Motor neuron (in vitro differentiated cells): ENCODE results near the gene ZBTB3. TPM values are rescaled to one million over a fixed set of nuclear protein-coding genes. Genes with fewer than 3 reads are reported as not detected.
"Not testable (repeated sequence)": the region's sequence is repeated elsewhere in the genome, so short reads cannot be mapped to it uniquely, and the experiment has no call there.

ENCODE experiments used
- ATAC-seq, 8 experiments: fragments of 200-7000 bp; cut with Tn5 transposase; replicated peaks in 6 of 8; 2 replicates each; pipeline ENCODE4 v1.8.0; 2021; ENCODE audit warnings: mild to moderate bottlenecking in 8 of 8, moderate library complexity in 8 of 8
- H3K27ac ChIP-seq, 2 donors: fragments of 250-450 bp; sonication (Bioruptor Pico); 2 replicates each; pipeline ENCODE4 v1.9.0; 2021; ENCODE audit warnings: antibody characterized with exemption in 2 of 2, mild to moderate bottlenecking in 2 of 2, moderate library complexity in 1 of 2
- H3K4me1 ChIP-seq, 2 donors: fragments of 250-450 bp; sonication (Bioruptor Pico); replicated peaks in 1 of 2; 2 replicates each; pipeline ENCODE4 v1.6.1; 2021; ENCODE audit warnings: antibody characterized with exemption in 2 of 2, mild to moderate bottlenecking in 2 of 2, moderate library complexity in 1 of 2
- H3K4me3 ChIP-seq, 5 donors: fragments of 250-450 bp; sonication (Bioruptor Pico); 2 replicates each; pipeline ENCODE4 v1.9.0; 2021; ENCODE audit warnings: antibody characterized with exemption in 5 of 5, mild to moderate bottlenecking in 5 of 5, moderate library complexity in 4 of 5
- WGBS, 10 experiments: fragments of 450-650 bp; shearing (Covaris generic); methylation state at CpG; one replicate each; pipeline ENCODE4 v1.0.0; 2022; 5-methylcytosine and 5-hydroxymethylcytosine counted together
- in situ Hi-C, 9 experiments: fragments of 400-800 bp; cut with MboI; loops; one replicate each; pipeline ENCODE4 v1.15.0; 2021; ENCODE audit warnings: low sequenced_read_pairs in 9 of 9, low pct_unique_long_range_greater_than_20kb in 2 of 9; ENCODE audit not compliant: unreplicated experiment in 9 of 9
- total RNA-seq, 8 experiments: library from RNA; unstranded; fragments of 300-600 nt; gene quantifications; 2 replicates each; pipeline versions ENCODE4 v1.2.3 to v1.2.4, GENCODE V29; 2022

Gene ZBTB3
- total RNA-seq, 8 experiments from 2014 or later: 7.4 to 12.8 (median 9.5) TPM

DNA sequence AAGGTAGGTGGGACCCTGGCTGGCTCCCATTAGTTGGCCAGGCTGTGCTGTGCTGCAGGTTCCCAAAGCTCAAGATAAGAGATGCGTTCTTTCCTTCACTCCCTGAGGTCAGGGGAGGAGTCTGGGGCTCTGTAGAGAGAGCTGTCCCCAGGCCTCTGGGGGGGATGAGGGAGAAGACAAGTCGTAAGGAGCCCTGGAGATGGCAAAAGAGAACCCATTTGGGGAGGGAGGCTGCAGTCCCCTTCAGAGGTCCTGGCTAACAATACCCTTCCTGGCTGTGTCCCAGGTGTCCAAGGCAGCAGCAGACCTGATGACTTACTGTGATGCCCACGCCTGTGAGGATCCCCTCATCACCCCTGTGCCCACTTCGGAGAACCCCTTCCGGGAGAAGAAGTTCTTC, 45.6 kb downstream of the ZBTB3 start:
- Histone ChIP-seq H3K27ac (peak overlapping the region; percentile 95 to 97), H3K4me3 (peak overlapping the region; percentile 52 to 80 (median 61)), H3K4me1 (peaks cover 19 to 28% of the 10 kb centered on the region in 2 donors)
- in situ Hi-C loops: no loop called here
- WGBS, 10 experiments: 80 to 85% methylated on average over 1 to 3 of the region's 5 CpGs; no CpG with 5 or more reads in 8 of the 10 experiments
- ATAC-seq: no peak

DNA sequence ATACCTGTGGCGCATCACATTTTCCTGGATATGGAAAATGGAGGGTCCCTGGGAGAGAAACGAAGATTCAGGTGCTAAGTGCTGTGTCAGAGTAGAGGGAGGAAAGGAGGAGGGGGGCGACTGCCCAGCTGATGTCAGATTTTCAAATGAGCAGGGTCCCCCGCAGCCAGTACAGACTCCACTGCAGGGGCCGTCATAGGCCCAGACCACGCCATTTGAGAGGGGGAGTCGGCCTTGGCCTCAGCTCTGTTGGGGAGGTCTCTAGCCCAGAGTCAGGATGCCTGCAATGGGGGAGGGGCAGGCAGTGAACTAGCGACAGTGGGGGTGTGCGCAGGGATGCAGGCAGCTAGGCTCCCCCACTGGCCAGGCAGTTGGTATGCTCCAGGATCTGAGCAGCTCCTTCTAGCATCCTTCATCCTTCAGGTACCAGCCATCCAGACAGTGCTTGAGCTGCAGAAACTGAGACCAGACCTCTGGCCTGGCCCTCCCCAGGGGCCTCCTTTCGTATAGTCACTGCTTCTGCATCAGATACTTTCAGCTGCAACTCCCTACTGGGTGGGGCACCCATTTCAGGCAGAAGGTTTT, 46.6 kb downstream of the ZBTB3 start, which contains the start of the genes BSCL2 and GNG3:
BSCL2 (minus strand) TSS at position 148 of the 585 bp plus-strand sequence. CDS start 229 bp downstream, outside the sequence.
GNG3 (plus strand) TSS at position 400 of the 585 bp plus-strand sequence. CDS start 620 bp downstream, outside the sequence.
- H3K4me3 ChIP-seq: peak within 1 kb of the TSS; percentile 52 to 80 (median 61)
- WGBS, 10 experiments: 0 to 100% (median 37%) methylated on average over 1 to 6 of the region's 10 CpGs; no CpG with 5 or more reads in 4 of the 10 experiments
- H3K27ac ChIP-seq: peak within 1 kb of the TSS; percentile 95 to 97
- in situ Hi-C loops: no loop called here
- peak in 5 of 8 experiments; percentile 77 to 82 (median 80) for ATAC-seq
- peaks cover 19 to 28% of the 10 kb centered on the region in 2 donors for H3K4me1 ChIP-seq

DNA sequence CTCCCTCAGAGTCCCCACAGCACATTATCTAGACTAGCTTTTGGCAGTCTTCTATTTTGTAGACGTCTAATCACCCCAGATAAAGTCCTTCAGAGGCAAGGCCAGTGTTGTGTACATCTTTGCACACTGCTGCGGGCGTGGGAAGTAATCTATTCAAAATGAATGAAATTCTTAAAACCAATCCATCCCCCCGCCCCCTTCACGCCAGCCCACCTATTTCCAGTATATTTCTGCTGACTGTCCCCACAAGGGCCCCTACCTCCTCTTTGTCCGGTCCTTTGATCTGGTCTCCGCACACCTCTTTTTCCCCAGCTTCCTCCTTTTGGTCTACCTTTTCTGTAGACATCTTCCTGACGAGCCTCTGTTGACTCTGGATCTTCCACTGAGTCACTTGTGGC, 47.1 kb downstream of the ZBTB3 start:
- peaks cover 19 to 28% of the 10 kb centered on the region in 2 donors for H3K4me1 ChIP-seq
- no peak for ATAC-seq
- WGBS, 10 experiments: 13 to 80% (median 30%) methylated on average over 1 to 4 of the region's 8 CpGs; no CpG with 5 or more reads in 6 of the 10 experiments
- H3K27ac ChIP-seq: peak overlapping the region; percentile 89 to 94
- in situ Hi-C loops: no loop called here
- H3K4me3 ChIP-seq: peak overlapping the region; percentile 52 to 80 (median 61)

DNA sequence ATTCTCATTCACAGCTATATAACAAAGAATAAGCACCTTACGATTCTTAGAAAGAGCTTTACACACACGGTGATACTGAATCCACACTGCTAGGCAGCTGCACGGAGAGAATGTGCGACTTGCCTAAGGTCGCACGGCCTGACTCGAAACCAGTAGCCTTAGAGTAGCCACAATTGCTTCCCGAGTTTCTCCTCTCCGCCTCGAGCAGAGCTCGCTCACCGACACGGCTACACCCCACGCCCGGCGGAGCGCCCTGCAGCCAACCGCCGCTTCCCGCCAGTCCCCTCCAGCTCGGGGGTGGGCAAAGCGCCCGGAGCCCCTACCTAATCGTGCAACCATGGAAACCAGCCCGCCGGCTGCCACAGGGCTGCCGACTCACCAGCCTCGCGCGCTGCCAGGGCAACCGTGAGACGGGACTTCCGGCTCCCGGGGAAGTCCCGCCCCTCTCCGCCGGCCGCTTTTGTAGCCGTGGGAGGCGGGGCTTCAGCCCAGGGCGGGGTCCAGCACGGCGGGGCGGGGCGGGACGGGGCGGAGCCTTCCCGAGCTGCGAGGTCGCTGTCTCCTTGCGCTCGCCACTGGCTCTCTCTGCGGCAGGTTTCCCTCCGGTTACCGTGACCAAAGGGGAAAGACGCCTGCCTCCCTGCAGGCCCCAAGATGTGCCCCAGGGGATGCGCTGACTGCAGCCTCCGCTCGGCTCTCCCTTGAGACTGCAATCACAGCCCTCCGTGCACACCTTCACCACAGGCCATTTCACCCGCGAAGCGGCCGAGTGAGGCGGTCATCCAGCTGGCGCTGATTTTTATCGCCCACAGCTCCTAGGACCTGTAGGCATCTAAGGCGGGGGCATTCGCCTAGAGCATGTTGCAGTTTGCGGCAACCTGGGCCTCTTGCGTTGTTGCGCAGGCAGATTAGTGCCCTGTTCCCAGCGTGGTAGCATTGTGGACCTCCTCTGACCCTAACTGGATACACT, 47.8 kb downstream of the ZBTB3 start:
- Histone ChIP-seq H3K27ac (peak overlapping the region; percentile 89 to 94), H3K4me3 (peak overlapping the region; percentile 52 to 80 (median 61)), H3K4me1 (peaks cover 19 to 28% of the 10 kb centered on the region in 2 donors)
- WGBS, 10 experiments: 0 to 33% (median 3%) methylated on average over 2 to 18 of the region's 73 CpGs; no CpG with 5 or more reads in 2 of the 10 experiments
- in situ Hi-C loops: no loop called here
- ATAC-seq: peak; percentile 62 to 82 (median 66)

DNA sequence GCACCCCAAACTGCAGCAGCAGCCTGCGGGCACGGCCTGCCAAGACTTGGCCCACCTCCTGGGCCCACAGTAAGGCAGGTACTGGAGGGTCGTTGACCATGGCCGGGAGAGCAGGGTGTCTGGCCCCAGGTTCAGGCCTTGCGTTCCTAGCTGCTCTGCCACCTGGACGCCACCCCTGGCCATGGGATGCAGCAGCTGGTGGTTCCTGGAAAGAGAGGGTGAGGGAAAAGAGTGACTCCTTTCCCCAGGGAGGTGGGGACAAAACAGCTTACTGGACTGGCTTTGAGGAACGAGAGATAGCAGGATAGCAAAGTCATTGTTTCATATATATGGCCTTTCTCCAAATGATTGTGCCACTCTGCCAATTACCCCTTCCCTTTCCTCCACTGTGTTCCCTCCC, 48.5 kb downstream of the ZBTB3 start:
- in situ Hi-C loops: no loop called here
- H3K27ac ChIP-seq: peak overlapping the region; percentile 35 to 58
- peaks cover 19 to 28% of the 10 kb centered on the region in 2 donors for H3K4me1 ChIP-seq
- no peak for ATAC-seq
- peak overlapping the region; percentile 52 to 80 (median 61) for H3K4me3 ChIP-seq
- 30 to 61% (median 58%) methylated on average over 1 to 5 of the region's 7 CpGs; no CpG with 5 or more reads in 3 of the 10 experiments for WGBS, 10 experiments

DNA sequence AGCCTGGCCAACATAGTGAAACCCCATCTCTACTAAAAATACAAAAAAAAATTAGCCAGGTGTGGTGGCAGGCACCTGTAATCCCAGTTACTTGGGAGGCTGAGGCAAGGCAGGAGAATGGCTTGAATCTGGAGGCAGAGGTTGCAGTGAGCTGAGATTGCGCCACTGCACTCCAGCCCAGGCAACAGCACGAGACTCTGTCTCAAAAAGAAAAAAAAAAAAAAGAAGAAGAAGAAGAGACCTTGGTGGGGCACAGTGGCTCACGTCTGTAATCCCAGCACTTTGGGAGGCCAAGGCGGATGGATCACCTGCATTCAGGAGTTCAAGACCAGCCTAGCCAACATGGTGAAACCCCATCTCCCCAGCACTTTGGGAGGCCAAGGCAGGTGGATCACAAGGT, 50.0 kb downstream of the ZBTB3 start:
- H3K27ac ChIP-seq, ATAC-seq, H3K4me3 ChIP-seq, in situ Hi-C loops: not testable (repeated sequence)
- WGBS, 10 experiments: 80 to 100% (median 100%) methylated on average over 1 to 3 of the region's 4 CpGs; no CpG with 5 or more reads in 3 of the 10 experiments
- peaks cover 11 to 20% of the 10 kb centered on the region in 2 donors for H3K4me1 ChIP-seq

DNA sequence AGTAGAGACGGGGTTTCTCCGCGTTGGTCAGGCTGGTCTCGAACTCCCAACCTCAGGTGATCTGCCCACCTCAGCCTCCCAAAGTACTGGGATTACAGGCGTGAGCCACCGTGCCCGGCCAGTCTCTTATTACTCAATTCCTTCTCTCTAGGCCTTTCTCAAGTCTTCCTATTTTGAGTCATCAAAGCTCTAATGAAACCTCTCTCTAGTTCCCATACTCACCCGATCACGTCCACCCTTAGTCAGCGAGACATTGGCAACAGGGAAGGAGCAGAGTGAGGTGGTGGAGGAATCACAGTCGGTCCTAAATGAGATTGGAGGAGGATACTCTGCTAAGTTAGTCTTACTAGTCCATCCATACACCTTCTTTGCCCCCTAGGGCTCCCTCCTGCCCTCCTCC, 51.7 kb downstream of the ZBTB3 start:
- H3K4me1 ChIP-seq: peaks cover 5 to 6% of the 10 kb centered on the region in 2 donors
- WGBS, 10 experiments: 83 to 100% (median 96%) methylated on average over 1 to 6 of the region's 11 CpGs; no CpG with 5 or more reads in 7 of the 10 experiments
- H3K27ac ChIP-seq: no peak overlapping the region
- ATAC-seq: no peak
- no peak overlapping the region for H3K4me3 ChIP-seq
- in situ Hi-C loops: no loop called here

Other genes with a start within 250 kb of the ZBTB3 start
- gene AHNAK, start 207.4 kb downstream of the ZBTB3 start, total RNA-seq: 10 to 100 TPM in 4 of 8 experiments, 1 to 10 TPM in 4; 1.2 to 93.7 (median 13.5) TPM
- 1,000 to 10,000 TPM; 1,525 to 3,247 (median 2,152) TPM for gene EEF1G, start 180.3 kb downstream of the ZBTB3 start, total RNA-seq
- 10 to 100 TPM; 11.5 to 24.4 (median 17.3) TPM for gene TUT1, start 162.6 kb downstream of the ZBTB3 start, total RNA-seq
- gene MTA2, start 152.3 kb downstream of the ZBTB3 start, total RNA-seq: 100 to 1,000 TPM in 3 of 8 experiments, 10 to 100 TPM in 5; 49.1 to 146 (median 83.3) TPM
- 10 to 100 TPM in 4 of 8 experiments, 1 to 10 TPM in 4; 1.4 to 56.9 (median 10.0) TPM for gene EML3, start 141.4 kb downstream of the ZBTB3 start, total RNA-seq
- 10 to 100 TPM in 1 of 8 experiments, 1 to 10 TPM in 6, under 1 TPM in 1; 0.49 to 14.5 (median 4.8) TPM for gene ROM1, start 140.9 kb downstream of the ZBTB3 start, total RNA-seq
- 10 to 100 TPM; 28.6 to 56.5 (median 37.0) TPM for gene B3GAT3, start 132.2 kb downstream of the ZBTB3 start, total RNA-seq
- 100 to 1,000 TPM in 7 of 8 experiments, 10 to 100 TPM in 1; 97.8 to 296 (median 172) TPM for gene GANAB, start 107.5 kb downstream of the ZBTB3 start, total RNA-seq
- 10 to 100 TPM; 10.8 to 24.8 (median 17.9) TPM for gene INTS5, start 100.9 kb downstream of the ZBTB3 start, total RNA-seq
- gene C11orf98, start 89.0 kb downstream of the ZBTB3 start, total RNA-seq: 100 to 1,000 TPM in 4 of 8 experiments, 10 to 100 TPM in 4; 51.9 to 159 (median 95.0) TPM
- gene CSKMT, start 88.8 kb downstream of the ZBTB3 start, total RNA-seq: 10 to 100 TPM; 25.7 to 90.2 (median 37.9) TPM
- gene UQCC3, start 82.5 kb downstream of the ZBTB3 start, total RNA-seq: 10 to 100 TPM in 5 of 8 experiments, 1 to 10 TPM in 3; 7.9 to 17.7 (median 10.3) TPM
- gene LBHD1, start 81.9 kb downstream of the ZBTB3 start, total RNA-seq: 10 to 100 TPM in 3 of 8 experiments, 1 to 10 TPM in 5; 2.8 to 32.4 (median 4.6) TPM
- gene UBXN1, start 75.1 kb downstream of the ZBTB3 start, total RNA-seq: 100 to 1,000 TPM in 7 of 8 experiments, 10 to 100 TPM in 1; 95.5 to 132 (median 123) TPM
- gene LRRN4CL, start 64.6 kb downstream of the ZBTB3 start, total RNA-seq: 1 to 10 TPM in 2 of 8 experiments, under 1 TPM in 6; 0.33 to 9.3 (median 0.49) TPM
- gene BSCL2, start 46.7 kb downstream of the ZBTB3 start, total RNA-seq: 100 to 1,000 TPM in 6 of 8 experiments, 10 to 100 TPM in 2; 55.0 to 446 (median 341) TPM
- gene GNG3, start 46.5 kb downstream of the ZBTB3 start, total RNA-seq: 100 to 1,000 TPM in 5 of 8 experiments, under 1 TPM in 3; 0.61 to 171 (median 111) TPM
- gene HNRNPUL2, start 26.7 kb downstream of the ZBTB3 start, total RNA-seq: 10 to 100 TPM; 13.4 to 55.2 (median 27.8) TPM
- 10 to 100 TPM; 41.6 to 67.2 (median 48.7) TPM for gene TTC9C, start 25.7 kb downstream of the ZBTB3 start, total RNA-seq
- gene POLR2G, start 7.4 kb upstream of the ZBTB3 start, total RNA-seq: 100 to 1,000 TPM in 6 of 8 experiments, 10 to 100 TPM in 2; 83.4 to 178 (median 115) TPM
- gene TAF6L, start 17.2 kb upstream of the ZBTB3 start, total RNA-seq: 10 to 100 TPM in 5 of 8 experiments, 1 to 10 TPM in 3; 8.7 to 40.6 (median 13.9) TPM
- 100 to 1,000 TPM in 1 of 8 experiments, 10 to 100 TPM in 7; 17.6 to 125 (median 42.2) TPM for gene TMEM179B, start 33.2 kb upstream of the ZBTB3 start, total RNA-seq
- 10 to 100 TPM; 13.6 to 31.3 (median 25.3) TPM for gene TMEM223, start 37.8 kb upstream of the ZBTB3 start, total RNA-seq
- gene NXF1, start 51.3 kb upstream of the ZBTB3 start, total RNA-seq: 10 to 100 TPM; 22.4 to 86.6 (median 45.4) TPM
- 10 to 100 TPM; 26.2 to 54.3 (median 33.9) TPM for gene STX5, start 77.9 kb upstream of the ZBTB3 start, total RNA-seq
- gene TEX54, start 78.7 kb upstream of the ZBTB3 start, total RNA-seq: 1 to 10 TPM in 6 of 8 experiments, not detected in 2; 1.3 to 5.7 (median 2.1) TPM
- 100 to 1,000 TPM in 1 of 8 experiments, 10 to 100 TPM in 7; 41.4 to 110 (median 81.7) TPM for gene WDR74, start 85.4 kb upstream of the ZBTB3 start, total RNA-seq
- gene SLC3A2, start 126.7 kb upstream of the ZBTB3 start, total RNA-seq: 100 to 1,000 TPM in 7 of 8 experiments, 10 to 100 TPM in 1; 97.8 to 428 (median 211) TPM
- under 1 TPM in 6 of 8 experiments, not detected in 2; 0.04 to 0.81 (median 0.19) TPM for gene CHRM1, start 167.2 kb upstream of the ZBTB3 start, total RNA-seq
- gene SLC22A6, start 230.8 kb upstream of the ZBTB3 start, total RNA-seq: 1 to 10 TPM in 1 of 8 experiments, under 1 TPM in 2, not detected in 5; 0.17 to 3.9 (median 0.38) TPM